ENCODE data around the gene ZNF324B.

DNA sequence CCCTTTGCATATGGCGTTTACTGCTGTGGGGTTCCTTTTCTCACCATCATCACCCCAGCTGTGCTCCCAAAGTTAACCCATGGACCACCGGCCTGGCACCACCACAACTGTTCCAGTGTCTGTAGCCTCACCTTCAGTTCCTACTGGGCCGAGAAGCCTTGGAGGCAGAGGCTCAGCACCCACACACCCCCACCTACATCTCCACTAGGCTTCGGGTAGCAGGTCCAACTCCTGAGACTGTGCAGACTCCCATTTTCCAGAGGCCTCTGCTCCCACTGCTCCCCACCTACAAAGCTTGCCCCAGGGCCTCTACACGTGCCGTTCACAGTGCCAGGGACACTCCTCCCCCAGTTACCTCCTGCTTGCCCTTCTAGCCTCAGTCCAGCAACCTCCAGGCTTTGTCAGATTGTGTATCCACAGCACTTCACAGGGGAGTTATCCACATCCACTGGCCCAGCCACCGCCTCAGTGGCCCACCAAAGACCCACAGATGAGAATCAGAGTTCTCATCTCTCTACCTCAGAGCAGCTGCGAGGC is 46.3 kb downstream of the ZNF324B start:
- no peak for TF ChIP-seq EP300 (IDR thresholded peaks at IDR 0.05; ENCODE audit: borderline replicate concordance)
- no peak for TF ChIP-seq RAD21 (IDR thresholded peaks at IDR 0.05; ENCODE audit: low read depth)
- no peak for TF ChIP-seq TEAD4 (IDR thresholded peaks at IDR 0.05)
- TF ChIP-seq ZBTB7A (IDR thresholded peaks at IDR 0.05; ENCODE audit: low read depth), result no peak
- no peak for TF ChIP-seq NFIC (IDR thresholded peaks at IDR 0.05)
- TF ChIP-seq, protein P1, sequence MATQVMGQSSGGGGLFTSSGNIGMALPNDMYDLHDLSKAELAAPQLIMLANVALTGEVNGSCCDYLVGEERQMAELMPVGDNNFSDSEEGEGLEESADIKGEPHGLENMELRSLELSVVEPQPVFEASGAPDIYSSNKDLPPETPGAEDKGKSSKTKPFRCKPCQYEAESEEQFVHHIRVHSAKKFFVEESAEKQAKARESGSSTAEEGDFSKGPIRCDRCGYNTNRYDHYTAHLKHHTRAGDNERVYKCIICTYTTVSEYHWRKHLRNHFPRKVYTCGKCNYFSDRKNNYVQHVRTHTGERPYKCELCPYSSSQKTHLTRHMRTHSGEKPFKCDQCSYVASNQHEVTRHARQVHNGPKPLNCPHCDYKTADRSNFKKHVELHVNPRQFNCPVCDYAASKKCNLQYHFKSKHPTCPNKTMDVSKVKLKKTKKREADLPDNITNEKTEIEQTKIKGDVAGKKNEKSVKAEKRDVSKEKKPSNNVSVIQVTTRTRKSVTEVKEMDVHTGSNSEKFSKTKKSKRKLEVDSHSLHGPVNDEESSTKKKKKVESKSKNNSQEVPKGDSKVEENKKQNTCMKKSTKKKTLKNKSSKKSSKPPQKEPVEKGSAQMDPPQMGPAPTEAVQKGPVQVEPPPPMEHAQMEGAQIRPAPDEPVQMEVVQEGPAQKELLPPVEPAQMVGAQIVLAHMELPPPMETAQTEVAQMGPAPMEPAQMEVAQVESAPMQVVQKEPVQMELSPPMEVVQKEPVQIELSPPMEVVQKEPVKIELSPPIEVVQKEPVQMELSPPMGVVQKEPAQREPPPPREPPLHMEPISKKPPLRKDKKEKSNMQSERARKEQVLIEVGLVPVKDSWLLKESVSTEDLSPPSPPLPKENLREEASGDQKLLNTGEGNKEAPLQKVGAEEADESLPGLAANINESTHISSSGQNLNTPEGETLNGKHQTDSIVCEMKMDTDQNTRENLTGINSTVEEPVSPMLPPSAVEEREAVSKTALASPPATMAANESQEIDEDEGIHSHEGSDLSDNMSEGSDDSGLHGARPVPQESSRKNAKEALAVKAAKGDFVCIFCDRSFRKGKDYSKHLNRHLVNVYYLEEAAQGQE (IDR thresholded peaks at IDR 0.05; ENCODE audit: low read depth), result no peak
